ENCODE data around the gene CES4A. TPM values are rescaled to one million over a fixed set of nuclear protein-coding genes. Genes with fewer than 3 reads are reported as not detected.

Gene CES4A
- total and polyA plus RNA-seq, 2 of the 13 experiments (the other 11 are each of a cell fraction or from before 2014, with no cell fraction given), result 0.09 to 0.17 TPM

- no TSS peak for BruUV-seq (replicated peaks)
- no peak overlapping the region for H3K4me2 ChIP-seq (ENCODE audit: low read depth, low read length)
- intact Hi-C loops (cut with micrococcal nuclease; ENCODE audit: unreplicated experiment), result no loop called here
Measured at GRCh38 chr16:67001726-67002125, 13.3 kb downstream of the CES4A start.

GRCh38 chr16:67006930-67007658 is 18.7 kb downstream of the CES4A start:
- Histone ChIP-seq H3K4me3 (replicated peaks in 1 of 3; ENCODE audit: insufficient read depth in 1 of 3, low read depth in 2 of 3, low read length in 3 of 3) (no peak overlapping the region), H3K36me3 (replicated peaks in 1 of 2; ENCODE audit: control insufficient read depth in 1 of 2, insufficient read depth in 2 of 2, low read length in 2 of 2) (no peaks in the 10 kb centered on the region), H2AFZ (ENCODE audit: low read length) (no peak overlapping the region), H3K79me2 (ENCODE audit: insufficient read depth, low read length) (no peaks in the 10 kb centered on the region), H4K20me1 (ENCODE audit: insufficient read depth, low read length) (no peaks in the 10 kb centered on the region), H3K27me3 (ENCODE audit: control insufficient read depth in 1 of 2, insufficient read depth in 2 of 2, low read length in 2 of 2) (peaks cover 1 to 33% of the 10 kb centered on the region in 2 experiments; a peak in 4 of 5 replicates), H3K27ac (ENCODE audit: extremely low read length, insufficient read depth, low read length) (no peak overlapping the region), H3K9me3 (ENCODE audit: low read length) (no peaks in the 10 kb centered on the region), H3K4me1 (ENCODE audit: insufficient read depth, low read length) (peaks cover 38% of the 10 kb centered on the region), H3K9ac (ENCODE audit: insufficient read depth, low read depth, low read length) (no peak overlapping the region), H3K4me2 (ENCODE audit: low read depth, low read length) (peak overlapping the region; percentile 44; the same call in 1 of the 2 replicates)
- no TSS peak for BruUV-seq (replicated peaks)
- in situ Hi-C loops (cut with HindIII; ENCODE audit: extremely low pct_ligation_motif_present, low pct_unique_long_range_greater_than_20kb), result no loop called here
- intact Hi-C loops (cut with micrococcal nuclease; ENCODE audit: unreplicated experiment), result no loop called here
- CTCF ChIA-PET (ENCODE audit: low intra/inter-chr PET ratio, low total read pairs), result interaction anchor here (0.6 kb wide), 1 partner anchor 12 kb away, joined by 3 read pairs; no protein-coding TSS in a partner anchor
- no peak for ATAC-seq
- TF ChIP-seq CEBPB (IDR thresholded peaks at IDR 0.05; ENCODE audit: borderline replicate concordance, low read depth, low read length) (peak; percentile 17; the same call in 1 of the 2 replicates), ZFX (CRISPR knock-in tag; IDR thresholded peaks at IDR 0.05; ENCODE audit: low read depth) (0 out of 2 replicates have a peak, but pooled peaks have one; percentile 29), SALL1 (CRISPR knock-in tag; IDR thresholded peaks at IDR 0.05) (peak; percentile 13; the same call in 1 of the 2 replicates), HIC2 (CRISPR knock-in tag; IDR thresholded peaks at IDR 0.05; ENCODE audit: low read depth) (no peak)
- WGBS (ENCODE audit: low lambda C conversion rate), result 20% methylated on average over 12 of the region's 12 CpGs
- DNase-seq (ENCODE audit: low spot score), result no peak
- POLR2A ChIA-PET, result interaction anchor here (0.8 to 1.4 kb wide), 2 partner anchors 21 to 143 kb away, joined by 3 to 6 read pairs; partner anchors contain the start of genes B3GNT9 and CBFB
- FAIRE-seq, result no peak

More at GRCh38 chr16:67001726-67002125, 13.3 kb downstream of the CES4A start:
- Histone ChIP-seq H3K4me3 (replicated peaks in 1 of 3; ENCODE audit: insufficient read depth in 1 of 3, low read depth in 2 of 3, low read length in 3 of 3) (no peak overlapping the region), H3K9ac (ENCODE audit: insufficient read depth, low read depth, low read length) (no peak overlapping the region), H3K9me3 (ENCODE audit: low read length) (no peaks in the 10 kb centered on the region), H3K4me1 (ENCODE audit: insufficient read depth, low read length) (peaks cover 27% of the 10 kb centered on the region), H3K27ac (ENCODE audit: extremely low read length, insufficient read depth, low read length) (no peak overlapping the region), H3K27me3 (ENCODE audit: control insufficient read depth in 1 of 2, insufficient read depth in 2 of 2, low read length in 2 of 2) (peaks cover 1 to 9% of the 10 kb centered on the region in 2 experiments; a peak in 2 of 5 replicates), H3K79me2 (ENCODE audit: insufficient read depth, low read length) (no peaks in the 10 kb centered on the region), H2AFZ (ENCODE audit: low read length) (no peak overlapping the region), H3K36me3 (replicated peaks in 1 of 2; ENCODE audit: control insufficient read depth in 1 of 2, insufficient read depth in 2 of 2, low read length in 2 of 2) (no peaks in the 10 kb centered on the region), H4K20me1 (ENCODE audit: insufficient read depth, low read length) (no peaks in the 10 kb centered on the region)
- DNase-seq (ENCODE audit: low spot score) (no peak), ATAC-seq (no peak), FAIRE-seq (no peak)
- in situ Hi-C loops (cut with HindIII; ENCODE audit: extremely low pct_ligation_motif_present, low pct_unique_long_range_greater_than_20kb), result no loop called here
- ChIA-PET CTCF (ENCODE audit: low intra/inter-chr PET ratio, low total read pairs) (interaction anchor here (0.6 kb wide), 1 partner anchor 1063 kb away, joined by 3 read pairs; no protein-coding TSS in a partner anchor), POLR2A (no interaction called here)
- TF ChIP-seq ZNF232 (CRISPR knock-in tag; IDR thresholded peaks at IDR 0.05; ENCODE audit: borderline replicate concordance) (no peak), CREB1 (IDR thresholded peaks at IDR 0.05) (peak; percentile 44; the same call in 1 of the 2 replicates), CREB1 (CRISPR knock-in tag; IDR thresholded peaks at IDR 0.05) (no peak), ZNF274 (CRISPR knock-in tag; IDR thresholded peaks at IDR 0.05) (no peak)
- WGBS (ENCODE audit: low lambda C conversion rate), result 13% methylated on average over 2 of the region's 3 CpGs
